Stimulated activated CD4-positive, alpha-beta T cell treated with anti-CD3 and anti-CD28 coated beads, Interleukin-2, amount 100 ng/mL, for 24 hours (primary cell): ENCODE results near the gene BMAL1.
A peak's percentile ranks its signal among the peaks of the same experiment; 100 is the strongest.
"Not testable (repeated sequence)": the region's sequence is repeated elsewhere in the genome, so short reads cannot be mapped to it uniquely, and the experiment has no call there.

Experiments used
- DNase-seq, 2 donors: peaks; one replicate each; pipeline ENCODE4 v3.0.0-alpha.2; 2020

The BMAL1 gene

GRCh38 chr11:13277768-13278608 lies at the start of gene BMAL1:
Gene BMAL1, plus strand, starts transcription at chr11:13277790. Its CDS starts 76,519 bp downstream, at chr11:13354309.
- DNase-seq = peak; percentile 58 to 67

- no peak for DNase-seq
Measured at GRCh38 chr11:13228572-13228971, 49.0 kb upstream of the BMAL1 start.

GRCh38 chr11:13229136-13229535 lies 48.5 kb upstream of the BMAL1 start:
- DNase-seq = no peak

GRCh38 chr11:13229711-13230318 lies 47.8 kb upstream of the BMAL1 start:
- DNase-seq = no peak

- DNase-seq = no peak
Measured at GRCh38 chr11:13233173-13233745, 44.3 kb upstream of the BMAL1 start.

GRCh38 chr11:13235895-13236294 lies 41.7 kb upstream of the BMAL1 start:
- no peak for DNase-seq

GRCh38 chr11:13236626-13237025 lies 41.0 kb upstream of the BMAL1 start:
- no peak for DNase-seq

GRCh38 chr11:13237761-13238160 lies 39.8 kb upstream of the BMAL1 start:
- DNase-seq = no peak

- DNase-seq = peak; percentile 55 to 66
Measured at GRCh38 chr11:13238879-13239514, 38.6 kb upstream of the BMAL1 start.

- DNase-seq = no peak
Measured at GRCh38 chr11:13242564-13242963, 35.0 kb upstream of the BMAL1 start.

- no peak for DNase-seq
Measured at GRCh38 chr11:13247606-13248296, 29.8 kb upstream of the BMAL1 start.

GRCh38 chr11:13249177-13249576 lies 28.4 kb upstream of the BMAL1 start:
- DNase-seq = no peak

GRCh38 chr11:13249992-13250391 lies 27.6 kb upstream of the BMAL1 start:
- no peak for DNase-seq

- no peak for DNase-seq
Measured at GRCh38 chr11:13251966-13252365, 25.6 kb upstream of the BMAL1 start.

- DNase-seq = no peak
Measured at GRCh38 chr11:13252438-13252837, 25.2 kb upstream of the BMAL1 start.

GRCh38 chr11:13256216-13256615 lies 21.4 kb upstream of the BMAL1 start:
- no peak for DNase-seq

- DNase-seq = not testable (repeated sequence)
Measured at GRCh38 chr11:13258061-13258460, 19.5 kb upstream of the BMAL1 start.

- DNase-seq = no peak
Measured at GRCh38 chr11:13258855-13259254, 18.7 kb upstream of the BMAL1 start.

GRCh38 chr11:13259374-13259773 lies 18.2 kb upstream of the BMAL1 start:
- no peak for DNase-seq

GRCh38 chr11:13260201-13260962 lies 17.2 kb upstream of the BMAL1 start:
- DNase-seq = no peak

- no peak for DNase-seq
Measured at GRCh38 chr11:13260963-13261588, 16.5 kb upstream of the BMAL1 start.
